K562 (cell line): ENCODE results near the gene ARFGEF3. TPM values are rescaled to one million over a fixed set of nuclear protein-coding genes. Genes with fewer than 3 reads are reported as not detected.

Source experiments
- ATAC-seq: fragments of 200-7000 bp; cut with Tn5 transposase; 3 replicates; pipeline ENCODE4 v1.9.1; 2020; ENCODE audit warnings: moderate library complexity
- BruUV-seq: library from RNA; stranded (reverse); fragments of 400-500 nt; replicated peaks from 2 replicates; lab custom pipeline; 2021; lab: Mats Ljungman, UMichigan
- CTCF ChIA-PET: fragments of 300-600 bp; formaldehyde crosslinking; extraction: SDS; loops from one replicate; lab custom pipeline; 2021; ENCODE audit warnings: low intra/inter-chr PET ratio; lab: Yijun Ruan, JAX
- POLR2A ChIA-PET: fragments of 300-600, 350-650 bp; sonication (Branson Sonifier 250); formaldehyde crosslinking; extraction: SDS; loops from one replicate; lab custom pipeline; 2021; ENCODE audit warnings: antibody characterized with exemption, inconsistent platforms; lab: Yijun Ruan, JAX
- DNase-seq, 4 experiments: peaks; one replicate each; pipeline versions ENCODE4 v3.0.0 to v3.0.0-alpha.2; 2011 to 2018; ENCODE audit warnings: low spot score in 3 of 4, mixed read lengths in 3 of 4; ENCODE audit errors: extremely low read depth in 1 of 4
- FAIRE-seq: peaks from 2 replicates; lab custom pipeline; 2011; peaks lifted over from hg19 to GRCh38; lab: Jason Lieb, UNC
- H2AFZ ChIP-seq: 2 replicates; pipeline ENCODE4 v1.6.0; 2011; ENCODE audit warnings: low read depth, low read length, control low read depth, inconsistent platforms
- H3K27ac ChIP-seq: fragments of 200-600 bp; 3 replicates; pipeline ENCODE4 v1.8.0; 2011; ENCODE audit warnings: low read depth, mild to moderate bottlenecking, control low read depth, inconsistent platforms, low read length, moderate library complexity, mixed read lengths; ENCODE audit errors: extremely low read depth
- H3K27me3 ChIP-seq, 2 experiments: fragments of 300-600 bp in 1 of 2; 2 replicates in 1 of 2; 3 replicates in 1 of 2; pipeline versions ENCODE4 v1.6.0 to v1.8.0; 2011; ENCODE audit warnings: inconsistent platforms in 2 of 2, low read length in 2 of 2, mild to moderate bottlenecking in 1 of 2, mixed read lengths in 1 of 2, moderate library complexity in 1 of 2; ENCODE audit not compliant: control insufficient read depth in 2 of 2, insufficient read depth in 2 of 2
- H3K36me3 ChIP-seq: fragments of 300-600 bp; 3 replicates; pipeline ENCODE4 v1.8.0; 2011; ENCODE audit warnings: mild to moderate bottlenecking, low read length, inconsistent platforms; ENCODE audit not compliant: control insufficient read depth, insufficient read depth
- H3K4me1 ChIP-seq, 2 experiments: fragments of 200-600 bp in 1 of 2; replicated peaks in 1 of 2; 2 replicates in 1 of 2; 3 replicates in 1 of 2; pipeline versions ENCODE4 v1.5.1 to v1.8.0; 2011; ENCODE audit warnings: inconsistent platforms in 2 of 2, low read length in 2 of 2, mild to moderate bottlenecking in 1 of 2, mixed read lengths in 1 of 2, moderate library complexity in 1 of 2; ENCODE audit not compliant: control insufficient read depth in 2 of 2, insufficient read depth in 2 of 2
- H3K4me2 ChIP-seq: 2 replicates; pipeline ENCODE4 v1.6.1; 2011; ENCODE audit warnings: low read length, control low read depth, inconsistent platforms, mixed read lengths; ENCODE audit not compliant: insufficient read depth
- H3K4me3 ChIP-seq: fragments of 200-600 bp; sonication (generic), shearing (Covaris generic); 2 replicates; pipeline ENCODE4 v1.5.1; 2016; ENCODE audit warnings: control low read depth, inconsistent platforms
- H3K79me2 ChIP-seq: fragments of 200-600 bp; 3 replicates; pipeline ENCODE4 v1.8.0; 2011; ENCODE audit warnings: low read length, inconsistent platforms; ENCODE audit not compliant: control insufficient read depth, insufficient read depth
- H3K9ac ChIP-seq, 2 experiments: 2 replicates each; pipeline versions ENCODE4 v1.6.0 to v1.6.1; 2011; ENCODE audit warnings: low read depth in 2 of 2, low read length in 2 of 2, control low read depth in 1 of 2, inconsistent platforms in 1 of 2, mild to moderate bottlenecking in 1 of 2, mixed read lengths in 1 of 2; ENCODE audit not compliant: insufficient read depth in 1 of 2
- H3K9me1 ChIP-seq: one replicate; pipeline ENCODE4 v1.6.0; 2011; ENCODE audit warnings: inconsistent platforms, mild to moderate bottlenecking, low read length, moderate library complexity; ENCODE audit not compliant: control insufficient read depth, insufficient read depth
- H3K9me3 ChIP-seq: replicated peaks from 2 replicates; pipeline ENCODE4 v1.5.1; 2011; ENCODE audit warnings: low read depth, low read length, inconsistent platforms; ENCODE audit not compliant: control insufficient read depth, insufficient read depth
- H4K20me1 ChIP-seq: replicated peaks from 2 replicates; pipeline ENCODE4 v1.6.1; 2011; ENCODE audit warnings: low read length, inconsistent platforms, mixed read lengths; ENCODE audit not compliant: control insufficient read depth, insufficient read depth
- BHLHE40 ChIP-seq: IDR thresholded peaks from 2 replicates; pipeline ENCODE4 v1.6.1; 2011; ENCODE audit warnings: low read length, improper control_type of control experiment
- COPS2 ChIP-seq: fragments of 450-650 bp; conservative IDR thresholded peaks from 2 replicates; pipeline ENCODE4 v1.6.1; 2016; ENCODE audit warnings: mild to moderate bottlenecking, moderate library complexity
- CXXC5 ChIP-seq: fragments of 250-450 bp; sonication (Bioruptor Pico); IDR thresholded peaks from 2 replicates; pipeline ENCODE4 v1.8.0; 2022; ENCODE audit warnings: inconsistent platforms, mild to moderate bottlenecking, moderate library complexity
- ESRRA ChIP-seq: fragments of 450-650 bp; IDR thresholded peaks from 2 replicates; pipeline ENCODE4 v1.6.1; 2014; ENCODE audit warnings: low read depth, mild to moderate bottlenecking, moderate library complexity, borderline replicate concordance
- JUNB ChIP-seq: fragments of 450-650 bp; formaldehyde crosslinking; conservative IDR thresholded peaks from 2 replicates; pipeline ENCODE4 v1.4.0; 2020; ENCODE audit warnings: mild to moderate bottlenecking
- RBM17 ChIP-seq: fragments of 200-400 bp; formaldehyde crosslinking; IDR thresholded peaks from 2 replicates; pipeline ENCODE4 v1.6.1; 2017; ENCODE audit warnings: low read depth, mild to moderate bottlenecking, low read length, borderline replicate concordance
- SMARCB1 ChIP-seq: IDR thresholded peaks from 2 replicates; pipeline ENCODE4 v1.6.1; 2011; ENCODE audit warnings: improper control_type of control experiment, low read depth; ENCODE audit not compliant: insufficient read length
- TEAD1 ChIP-seq, 2 experiments: fragments of 450-650 bp in 1 of 2; sonication (generic) in 1 of 2; formaldehyde crosslinking; IDR thresholded peaks; 2 replicates each; pipeline versions ENCODE4 v1.4.0 to v1.8.0; 2020 to 2022; ENCODE audit warnings: mild to moderate bottlenecking in 2 of 2, missing genetic modification reagents in 1 of 2
- XRCC4 ChIP-seq: IDR thresholded peaks from one replicate; pipeline ENCODE4 v1.6.1; 2011; ENCODE audit not compliant: insufficient read depth, insufficient read length; ENCODE audit errors: extremely low read depth
- ZBTB17 ChIP-seq: fragments of 450-650 bp; formaldehyde crosslinking; IDR thresholded peaks from 2 replicates; pipeline ENCODE4 v1.4.0; 2020; ENCODE audit warnings: mild to moderate bottlenecking
- ZHX1 ChIP-seq: fragments of 150-350 bp; conservative IDR thresholded peaks from 2 replicates; pipeline ENCODE4 v1.6.1; 2014; ENCODE audit warnings: low read length
- ZNF121 ChIP-seq: sonication (generic); formaldehyde crosslinking; conservative IDR thresholded peaks from 2 replicates; pipeline ENCODE4 v1.8.0; 2022; ENCODE audit warnings: missing genetic modification reagents
- ZNF232 ChIP-seq: sonication (generic); formaldehyde crosslinking; IDR thresholded peaks from 2 replicates; pipeline ENCODE4 v1.8.0; 2022; ENCODE audit warnings: mild to moderate bottlenecking, missing genetic modification reagents
- ZNF644 ChIP-seq: fragments of 200-800 bp; sonication (Bioruptor generic); IDR thresholded peaks from 2 replicates; pipeline ENCODE4 v1.6.1; 2016; ENCODE audit warnings: low read depth, missing genetic modification characterization, missing compliant biosample characterization
- ZNF77 ChIP-seq: fragments of 250-450 bp; sonication (Bioruptor Pico); IDR thresholded peaks from 2 replicates; pipeline ENCODE4 v1.5.0; 2020
- WGBS: fragments of 100-300 bp; shearing (Covaris generic); methylation state at CpG from one replicate; pipeline ENCODE4 v1.1.6; 2016; ENCODE audit warnings: low coverage, mixed read lengths; ENCODE audit not compliant: insufficient coverage; ENCODE audit errors: missing lambda C conversion rate; 5-methylcytosine and 5-hydroxymethylcytosine counted together
- in situ Hi-C: fragments of 300-500 bp; cut with MboI; formaldehyde crosslinking; loops from 4 replicates; pipeline ENCODE4 v1.15.0; 2018; ENCODE audit warnings: inconsistent platforms, mixed read lengths
- intact Hi-C: fragments of 100-400 bp; cut with micrococcal nuclease; formaldehyde crosslinking; loops from 2 replicates; pipeline ENCODE4 v1.14.2; 2022
- polyA plus RNA-seq, 8 experiments: library from polyadenylated mRNA; depleted of rRNA in 4 of 8; stranded (reverse) in 5 of 8; unstranded in 3 of 8; fragments of >200 nt; fragmentation: Nextera tagmentation in 2 of 8; fragmentation: Illumina TruSeq in 1 of 8; extraction: Ambion mirVana in 2 of 8; extraction: Trizol in 1 of 8; gene quantifications; 2 replicates each; pipeline versions ENCODE4 v1.2.1 to v1.2.3, GENCODE V29; 2011 to 2014; ENCODE audit warnings: inconsistent platforms in 1 of 8, missing spikeins in 1 of 8
- total RNA-seq, 7 experiments: library from RNA; depleted of rRNA in 6 of 7; stranded (reverse); fragments of >200 nt in 6 of 7; fragmentation: Illumina TruSeq in 2 of 7; extraction: Trizol in 2 of 7; gene quantifications; 2 replicates each; pipeline versions ENCODE4 v1.2.1 to v1.2.3, GENCODE V29; 2011 to 2021; ENCODE audit warnings: low replicate concordance in 1 of 7
- TF ChIP-seq, protein P1 (sequence below), 3 experiments: IDR thresholded peaks in 2 of 3; conservative IDR thresholded peaks in 1 of 3; 2 replicates each; pipeline ENCODE4 v1.5.1; 2011 to 2012; ENCODE audit warnings: low read length in 3 of 3, mild to moderate bottlenecking in 3 of 3, control low read depth in 2 of 3, improper control_type of control experiment in 1 of 3, inconsistent platforms in 1 of 3, low read depth in 1 of 3, mixed read lengths in 1 of 3, moderate library complexity in 1 of 3; ENCODE audit not compliant: insufficient read depth in 2 of 3

Gene ARFGEF3
- total and polyA plus RNA-seq, 9 of the 15 experiments (the other 6 are each of a cell fraction or from before 2014, with no cell fraction given): under 0.01 to 0.02 TPM; not detected in 7

DNA sequence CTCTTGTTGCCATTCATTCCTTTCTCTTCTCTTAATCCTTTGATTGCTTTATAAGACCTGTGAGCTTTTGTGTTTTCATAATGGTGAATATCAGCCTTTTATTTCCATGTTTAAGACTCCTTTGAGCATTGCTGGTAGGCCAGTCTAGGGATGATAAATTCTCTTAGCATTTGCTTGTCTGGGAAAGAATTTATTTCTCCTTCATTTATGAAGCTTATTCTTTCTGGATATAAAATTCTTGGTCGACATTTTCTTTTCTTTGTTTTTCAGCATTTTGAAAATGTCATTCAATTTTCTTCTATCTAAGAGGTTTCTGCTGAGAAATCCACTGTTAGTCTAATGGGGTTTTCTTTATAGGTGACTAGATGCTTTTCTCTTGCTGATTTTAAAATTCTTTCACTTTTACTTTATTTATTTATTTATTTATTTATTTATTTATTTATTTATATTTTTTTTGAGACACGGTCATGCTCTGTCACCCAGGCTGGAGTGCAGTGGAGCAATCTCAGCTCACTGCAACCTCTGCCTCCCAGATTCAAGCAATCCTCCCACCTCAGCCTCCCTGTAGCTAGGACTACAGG lies 15.0 kb downstream of the ARFGEF3 start:
- no peak overlapping the region for H3K9ac ChIP-seq
- POLR2A ChIA-PET: no interaction called here

More for the DNA sequence above, 15.0 kb downstream of the ARFGEF3 start:
- no peaks in the 10 kb centered on the region for H3K36me3 ChIP-seq
- no peaks in the 10 kb centered on the region for H3K9me1 ChIP-seq
- H3K4me2 ChIP-seq: no peak overlapping the region
- no peaks in the 10 kb centered on the region for H4K20me1 ChIP-seq
- H3K4me3 ChIP-seq: no peak overlapping the region
- no peaks in the 10 kb centered on the region for H3K4me1 ChIP-seq
- no peak for TF ChIP-seq CXXC5 (CRISPR knock-in tag)
- no peak for TF ChIP-seq ZNF232 (CRISPR knock-in tag)
- no peak for TF ChIP-seq ZHX1
- no peak for TF ChIP-seq RBM17
- TF ChIP-seq ZNF121 (CRISPR knock-in tag): no peak
- TF ChIP-seq ZNF644: no peak
- TF ChIP-seq ZNF77 (CRISPR knock-in tag): no peak
- no peak for TF ChIP-seq ZBTB17 (CRISPR knock-in tag)
- TF ChIP-seq XRCC4: no peak
- no peak for TF ChIP-seq SMARCB1
- no peak for TF ChIP-seq TEAD1 (CRISPR knock-in tag; IDR thresholded peaks at IDR 0.05)
- no peak for TF ChIP-seq COPS2
- TF ChIP-seq, protein P1, sequence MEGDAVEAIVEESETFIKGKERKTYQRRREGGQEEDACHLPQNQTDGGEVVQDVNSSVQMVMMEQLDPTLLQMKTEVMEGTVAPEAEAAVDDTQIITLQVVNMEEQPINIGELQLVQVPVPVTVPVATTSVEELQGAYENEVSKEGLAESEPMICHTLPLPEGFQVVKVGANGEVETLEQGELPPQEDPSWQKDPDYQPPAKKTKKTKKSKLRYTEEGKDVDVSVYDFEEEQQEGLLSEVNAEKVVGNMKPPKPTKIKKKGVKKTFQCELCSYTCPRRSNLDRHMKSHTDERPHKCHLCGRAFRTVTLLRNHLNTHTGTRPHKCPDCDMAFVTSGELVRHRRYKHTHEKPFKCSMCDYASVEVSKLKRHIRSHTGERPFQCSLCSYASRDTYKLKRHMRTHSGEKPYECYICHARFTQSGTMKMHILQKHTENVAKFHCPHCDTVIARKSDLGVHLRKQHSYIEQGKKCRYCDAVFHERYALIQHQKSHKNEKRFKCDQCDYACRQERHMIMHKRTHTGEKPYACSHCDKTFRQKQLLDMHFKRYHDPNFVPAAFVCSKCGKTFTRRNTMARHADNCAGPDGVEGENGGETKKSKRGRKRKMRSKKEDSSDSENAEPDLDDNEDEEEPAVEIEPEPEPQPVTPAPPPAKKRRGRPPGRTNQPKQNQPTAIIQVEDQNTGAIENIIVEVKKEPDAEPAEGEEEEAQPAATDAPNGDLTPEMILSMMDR (IDR thresholded peaks at IDR 0.05 in 2 of 3, conservative IDR thresholded peaks at IDR 0.05 in 1 of 3; ENCODE audit: insufficient read depth in 2 of 3, low read depth in 1 of 3, low read length in 3 of 3): no peak
- TF ChIP-seq JUNB (CRISPR knock-in tag): no peak
- TF ChIP-seq ESRRA: no peak
- no peak for TF ChIP-seq BHLHE40
- DNase-seq (no peak), FAIRE-seq (no peak), ATAC-seq (no peak)
- no peaks in the 10 kb centered on the region for H3K27me3 ChIP-seq
- no peaks in the 10 kb centered on the region for H3K79me2 ChIP-seq
- WGBS: 0% methylated on average over 2 of the region's 2 CpGs
- no TSS peak for BruUV-seq
- H3K27ac ChIP-seq: no peak overlapping the region
- no peaks in the 10 kb centered on the region for H3K9me3 ChIP-seq
- intact Hi-C loops (no loop called here), in situ Hi-C loops (no loop called here)
- no peak overlapping the region for H2AFZ ChIP-seq
- CTCF ChIA-PET: no interaction called here
